Cardiac atrium fibroblast (primary cell): ENCODE data around the gene OR10A4. TPM values are rescaled to one million over a fixed set of nuclear protein-coding genes. Genes with fewer than 3 reads are reported as not detected.

Source experiments
- total RNA-seq: library from RNA; depleted of rRNA; stranded (reverse); fragments of >200 nt; gene quantifications from 2 replicates; pipeline ENCODE4 v1.2.3, GENCODE V29; 2015

Gene OR10A4
- total RNA-seq, result not detected in 2 replicates

GRCh38 chr11:6876325-6876724 lies at the start of gene OR10A4:
TSS of gene OR10A4 (plus strand) at chr11:6876625. CDS start at chr11:6876648, 23 bp downstream.

GRCh38 chr11:6845383-6845782 lies 31.0 kb upstream of the OR10A4 start, which contains the start of gene OR10A5:
TSS of gene OR10A5 (plus strand) at chr11:6845683. CDS start at chr11:6845683, 0 bp downstream.

GRCh38 chr11:6862961-6863360 lies 13.5 kb upstream of the OR10A4 start, which contains the start of gene OR10A2:
TSS of gene OR10A2 (plus strand) at chr11:6863057. CDS start at chr11:6869755, 6,698 bp downstream.

DNA sequence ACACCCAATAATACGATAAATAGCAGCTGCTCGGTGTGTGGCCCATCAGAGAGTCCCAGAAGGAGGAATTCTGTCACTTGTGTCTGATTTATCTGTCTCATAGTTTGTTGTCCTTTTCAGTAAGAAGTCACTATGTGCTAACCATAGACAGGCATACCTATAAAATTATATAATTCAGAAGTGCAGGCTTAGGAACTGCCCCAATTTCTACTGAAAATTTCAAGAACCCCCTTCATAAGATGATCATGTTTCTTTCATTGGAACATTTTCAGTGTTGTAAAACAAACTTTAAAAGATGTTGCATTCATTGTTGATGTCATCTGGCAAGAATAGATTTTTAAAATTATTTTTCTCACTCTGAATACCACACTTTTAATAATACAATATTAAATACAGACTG lies 16.0 kb downstream of the OR10A4 start, which contains the start of gene OR2D2:
OR2D2 (minus strand) TSS at position 101 of the 400 bp plus-strand sequence; CDS start at position 101, 0 bp downstream.

GRCh38 chr11:6920702-6921101 lies 44.3 kb downstream of the OR10A4 start, which contains the start of gene OR2D3:
TSS of gene OR2D3 (plus strand) at chr11:6921002. CDS start at chr11:6921002, 0 bp downstream.

GRCh38 chr11:6926208-6927029 lies 50.0 kb downstream of the OR10A4 start, which contains the start of gene ZNF215:
TSS of gene ZNF215 (plus strand) at chr11:6926426. CDS start at chr11:6932273, 5,847 bp downstream.

Other genes with a start within 250 kb of the OR10A4 start
- gene DCHS1, start 220.8 kb upstream of the OR10A4 start, total RNA-seq, result 1.9 and 2.5 TPM in 2 replicates
- 36.6 and 44.0 TPM in 2 replicates for gene MRPL17, start 193.3 kb upstream of the OR10A4 start, total RNA-seq
- gene OR2AG2, start 104.6 kb upstream of the OR10A4 start, total RNA-seq, result not detected in 2 replicates
- gene OR2AG1, start 93.6 kb upstream of the OR10A4 start, total RNA-seq, result not detected in 2 replicates
- gene OR6A2, start 76.9 kb upstream of the OR10A4 start, total RNA-seq, result 0.65 and 3.4 TPM in 2 replicates
- gene OR10A5, start 30.9 kb upstream of the OR10A4 start, total RNA-seq, result not detected in 2 replicates
- not detected in 2 replicates for gene OR10A2, start 13.6 kb upstream of the OR10A4 start, total RNA-seq
- gene OR2D2, start 15.9 kb downstream of the OR10A4 start, total RNA-seq, result not detected in 2 replicates
- gene OR2D3, start 44.4 kb downstream of the OR10A4 start, total RNA-seq, result not detected in 2 replicates
- gene ZNF215, start 49.8 kb downstream of the OR10A4 start, total RNA-seq, result 3.1 and 6.7 TPM in 2 replicates
- 1.8 and 5.8 TPM in 2 replicates for gene ZNF214, start 143.7 kb downstream of the OR10A4 start, total RNA-seq
- gene NLRP14, start 143.9 kb downstream of the OR10A4 start, total RNA-seq, result 0.49 TPM in 1 of 2 replicates, not detected in the other
- not detected in 2 replicates for gene RBMXL2, start 212.4 kb downstream of the OR10A4 start, total RNA-seq